Measurements from ENCODE around the gene NOS1AP.

DNA sequence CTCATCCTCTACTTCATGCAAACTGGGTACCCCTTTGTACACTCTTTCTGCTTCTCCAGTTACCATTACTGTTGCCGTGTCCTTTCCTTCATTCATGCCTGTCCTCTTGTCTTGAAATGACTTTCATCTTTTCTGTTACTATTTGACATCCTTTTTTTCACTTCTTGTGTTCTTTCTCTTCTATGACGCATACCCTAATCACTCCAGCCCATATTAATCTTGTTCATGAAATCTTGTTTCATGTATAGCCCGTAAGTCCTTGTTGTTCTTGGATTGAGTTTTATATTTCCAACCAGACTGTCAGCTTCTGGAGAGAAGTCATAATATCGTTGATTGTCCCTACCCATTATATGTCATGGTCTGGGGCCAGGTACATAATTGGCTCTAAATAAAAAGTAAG is 126.1 kb downstream of the NOS1AP start:
- TF ChIP-seq, protein P1, sequence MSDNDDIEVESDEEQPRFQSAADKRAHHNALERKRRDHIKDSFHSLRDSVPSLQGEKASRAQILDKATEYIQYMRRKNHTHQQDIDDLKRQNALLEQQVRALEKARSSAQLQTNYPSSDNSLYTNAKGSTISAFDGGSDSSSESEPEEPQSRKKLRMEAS (IDR thresholded peaks at IDR 0.05), result no peak
- TF ChIP-seq, protein P2, sequence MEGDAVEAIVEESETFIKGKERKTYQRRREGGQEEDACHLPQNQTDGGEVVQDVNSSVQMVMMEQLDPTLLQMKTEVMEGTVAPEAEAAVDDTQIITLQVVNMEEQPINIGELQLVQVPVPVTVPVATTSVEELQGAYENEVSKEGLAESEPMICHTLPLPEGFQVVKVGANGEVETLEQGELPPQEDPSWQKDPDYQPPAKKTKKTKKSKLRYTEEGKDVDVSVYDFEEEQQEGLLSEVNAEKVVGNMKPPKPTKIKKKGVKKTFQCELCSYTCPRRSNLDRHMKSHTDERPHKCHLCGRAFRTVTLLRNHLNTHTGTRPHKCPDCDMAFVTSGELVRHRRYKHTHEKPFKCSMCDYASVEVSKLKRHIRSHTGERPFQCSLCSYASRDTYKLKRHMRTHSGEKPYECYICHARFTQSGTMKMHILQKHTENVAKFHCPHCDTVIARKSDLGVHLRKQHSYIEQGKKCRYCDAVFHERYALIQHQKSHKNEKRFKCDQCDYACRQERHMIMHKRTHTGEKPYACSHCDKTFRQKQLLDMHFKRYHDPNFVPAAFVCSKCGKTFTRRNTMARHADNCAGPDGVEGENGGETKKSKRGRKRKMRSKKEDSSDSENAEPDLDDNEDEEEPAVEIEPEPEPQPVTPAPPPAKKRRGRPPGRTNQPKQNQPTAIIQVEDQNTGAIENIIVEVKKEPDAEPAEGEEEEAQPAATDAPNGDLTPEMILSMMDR (IDR thresholded peaks at IDR 0.05 in 2 of 3, conservative IDR thresholded peaks at IDR 0.05 in 1 of 3; ENCODE audit: borderline replicate concordance in 1 of 3, insufficient read depth in 1 of 3, low read depth in 2 of 3, low read length in 2 of 3), result no peak
- TF ChIP-seq POLR2A (IDR thresholded peaks at IDR 0.05; ENCODE audit: borderline replicate concordance, extremely low read depth, insufficient read depth, insufficient read length), result no peak
- no peak for TF ChIP-seq JUND (IDR thresholded peaks at IDR 0.05)
- no peak for TF ChIP-seq CEBPB (IDR thresholded peaks at IDR 0.05; ENCODE audit: low read depth)
- TF ChIP-seq FOSL1 (IDR thresholded peaks at IDR 0.05; ENCODE audit: low read depth), result no peak
- no peak for TF ChIP-seq POLR2AphosphoS5 (IDR thresholded peaks at IDR 0.05; ENCODE audit: low read depth, low read length)
- TF ChIP-seq, protein P3, sequence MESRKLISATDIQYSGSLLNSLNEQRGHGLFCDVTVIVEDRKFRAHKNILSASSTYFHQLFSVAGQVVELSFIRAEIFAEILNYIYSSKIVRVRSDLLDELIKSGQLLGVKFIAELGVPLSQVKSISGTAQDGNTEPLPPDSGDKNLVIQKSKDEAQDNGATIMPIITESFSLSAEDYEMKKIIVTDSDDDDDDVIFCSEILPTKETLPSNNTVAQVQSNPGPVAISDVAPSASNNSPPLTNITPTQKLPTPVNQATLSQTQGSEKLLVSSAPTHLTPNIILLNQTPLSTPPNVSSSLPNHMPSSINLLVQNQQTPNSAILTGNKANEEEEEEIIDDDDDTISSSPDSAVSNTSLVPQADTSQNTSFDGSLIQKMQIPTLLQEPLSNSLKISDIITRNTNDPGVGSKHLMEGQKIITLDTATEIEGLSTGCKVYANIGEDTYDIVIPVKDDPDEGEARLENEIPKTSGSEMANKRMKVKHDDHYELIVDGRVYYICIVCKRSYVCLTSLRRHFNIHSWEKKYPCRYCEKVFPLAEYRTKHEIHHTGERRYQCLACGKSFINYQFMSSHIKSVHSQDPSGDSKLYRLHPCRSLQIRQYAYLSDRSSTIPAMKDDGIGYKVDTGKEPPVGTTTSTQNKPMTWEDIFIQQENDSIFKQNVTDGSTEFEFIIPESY (IDR thresholded peaks at IDR 0.05; ENCODE audit: extremely low read depth, insufficient replicate concordance, low read length), result no peak
- TF ChIP-seq EZH2 (IDR thresholded peaks at IDR 0.05), result no peak
- TF ChIP-seq ZNF274 (IDR thresholded peaks at IDR 0.05; ENCODE audit: low read depth, low read length), result no peak
